G401.6 (cell line): ENCODE results near the gene KDM4B.
"Not testable (repeated sequence)": the region's sequence is repeated elsewhere in the genome, so short reads cannot be mapped to it uniquely, and the experiment has no call there.

Experiments used
- FAIRE-seq: peaks from 2 replicates; lab custom pipeline; 2012; peaks lifted over from hg19 to GRCh38; lab: Jason Lieb, UNC

Gene KDM4B

GRCh38 chr19:4967738-4968461 lies 1.0 kb upstream of the KDM4B start:
- no peak for FAIRE-seq

GRCh38 chr19:4969292-4969771 lies 419 bp downstream of the KDM4B start:
- no peak for FAIRE-seq

DNA sequence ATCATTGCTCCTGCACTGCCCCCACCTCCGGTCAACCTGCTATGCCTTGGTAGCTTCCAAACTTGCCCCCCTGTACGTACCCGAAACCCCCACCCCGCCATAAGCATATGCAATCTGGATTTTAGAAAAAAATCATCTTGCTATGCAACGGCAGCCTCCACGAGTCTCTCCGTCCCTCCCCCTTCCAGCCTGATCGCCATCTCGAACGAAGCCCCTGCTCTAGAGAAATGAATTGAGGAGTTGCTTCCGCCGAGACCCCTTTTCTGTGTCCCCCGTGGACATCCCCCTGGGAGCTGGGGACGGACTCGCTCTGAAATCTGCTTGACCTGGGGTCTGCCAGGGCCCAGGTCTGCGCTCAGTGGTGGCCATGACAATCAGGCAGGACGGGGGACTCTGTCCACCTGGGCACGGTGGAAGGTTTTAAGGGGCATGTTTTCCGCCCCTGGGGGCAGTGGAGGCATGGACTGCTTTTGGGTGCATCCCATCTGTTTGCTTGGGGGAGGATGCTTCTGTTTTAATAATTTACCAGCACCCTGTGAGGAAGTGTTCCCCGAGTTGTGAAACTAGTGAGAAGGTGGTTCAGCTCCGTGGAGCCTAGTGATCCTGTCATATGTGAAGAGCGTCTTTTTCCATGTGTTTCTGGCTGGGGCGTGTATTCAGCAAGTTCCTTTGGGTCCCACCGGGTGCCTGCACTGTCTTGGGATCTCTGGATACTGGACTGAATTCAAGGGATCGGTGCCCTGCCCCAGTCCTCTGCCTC lies 1.0 kb downstream of the KDM4B start:
- no peak for FAIRE-seq

- FAIRE-seq = no peak
Observed at GRCh38 chr19:4970558-4971423, 1.9 kb downstream of the KDM4B start.

- no peak for FAIRE-seq
Observed at GRCh38 chr19:4971424-4971793, 2.5 kb downstream of the KDM4B start.

DNA sequence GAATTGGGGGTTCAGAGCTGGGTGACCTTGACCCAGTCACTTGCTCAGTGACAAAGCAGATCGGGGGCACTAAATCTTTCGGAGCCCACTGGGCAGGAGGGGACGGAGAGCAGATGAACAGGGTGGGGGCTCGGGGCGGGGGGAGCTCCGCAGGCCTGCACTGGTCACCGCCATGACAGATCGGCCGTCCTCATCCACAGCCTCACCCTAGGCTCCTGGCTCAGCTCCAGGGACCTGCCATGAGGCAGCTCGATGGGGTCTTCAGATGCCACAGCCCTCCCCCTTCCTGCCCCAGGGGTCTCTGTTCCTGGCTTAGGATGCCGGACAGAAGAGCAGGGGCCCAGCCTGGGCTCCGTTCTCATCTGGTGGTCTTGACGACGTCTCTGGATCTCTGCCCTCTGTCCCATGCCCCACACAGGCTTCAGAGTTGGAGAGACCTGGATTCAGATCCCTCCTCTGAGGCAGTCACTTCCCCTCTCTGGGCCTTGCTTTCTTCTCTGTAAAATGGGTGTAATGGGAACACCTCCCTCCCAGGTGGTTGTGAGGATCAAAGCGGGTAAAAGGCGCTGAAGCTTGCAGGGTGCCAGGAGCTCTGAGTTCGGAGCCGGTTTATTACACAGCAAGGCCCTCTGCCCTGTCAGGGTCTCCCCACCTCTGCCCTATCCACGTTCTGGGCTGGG lies 3.0 kb downstream of the KDM4B start:
- FAIRE-seq = no peak

DNA sequence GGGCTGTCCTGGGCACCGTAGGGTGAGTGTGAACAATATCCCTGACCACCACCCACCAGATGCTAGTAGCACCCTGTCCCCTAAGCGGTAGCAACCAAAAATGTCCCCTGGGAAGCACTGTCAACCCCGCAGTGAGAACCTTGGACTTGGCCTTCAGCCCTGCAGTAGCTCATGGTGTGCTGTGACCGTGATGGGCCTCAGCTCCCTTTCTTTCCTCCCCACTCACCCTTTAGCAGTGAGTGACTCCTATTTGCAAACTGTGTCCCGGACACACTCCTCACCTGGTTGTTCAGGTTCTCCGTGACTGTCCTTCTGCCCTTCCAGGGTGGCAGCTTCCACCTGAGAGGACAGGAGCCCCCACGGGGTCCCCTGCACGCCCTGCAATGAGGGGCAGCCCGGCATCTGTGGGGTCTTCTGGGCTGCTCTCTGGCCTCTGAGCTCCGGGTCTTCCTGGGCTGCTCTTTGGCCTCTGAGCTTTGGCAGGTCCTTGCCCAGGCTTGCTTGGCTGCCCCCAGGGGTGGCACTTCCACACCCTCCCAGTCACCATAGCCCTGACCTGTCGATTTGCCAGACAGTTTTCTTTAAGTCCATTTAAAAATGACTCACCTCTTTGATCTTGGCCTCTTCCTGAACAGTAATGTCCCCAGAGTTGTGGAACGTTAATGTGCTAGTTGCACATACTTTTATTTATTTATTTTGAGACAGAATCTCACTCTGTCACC lies 3.8 kb downstream of the KDM4B start:
- no peak for FAIRE-seq

GRCh38 chr19:4974880-4975469 lies 6.1 kb downstream of the KDM4B start:
- no peak for FAIRE-seq

GRCh38 chr19:4975601-4976000 lies 6.7 kb downstream of the KDM4B start:
- FAIRE-seq = not testable (repeated sequence)

DNA sequence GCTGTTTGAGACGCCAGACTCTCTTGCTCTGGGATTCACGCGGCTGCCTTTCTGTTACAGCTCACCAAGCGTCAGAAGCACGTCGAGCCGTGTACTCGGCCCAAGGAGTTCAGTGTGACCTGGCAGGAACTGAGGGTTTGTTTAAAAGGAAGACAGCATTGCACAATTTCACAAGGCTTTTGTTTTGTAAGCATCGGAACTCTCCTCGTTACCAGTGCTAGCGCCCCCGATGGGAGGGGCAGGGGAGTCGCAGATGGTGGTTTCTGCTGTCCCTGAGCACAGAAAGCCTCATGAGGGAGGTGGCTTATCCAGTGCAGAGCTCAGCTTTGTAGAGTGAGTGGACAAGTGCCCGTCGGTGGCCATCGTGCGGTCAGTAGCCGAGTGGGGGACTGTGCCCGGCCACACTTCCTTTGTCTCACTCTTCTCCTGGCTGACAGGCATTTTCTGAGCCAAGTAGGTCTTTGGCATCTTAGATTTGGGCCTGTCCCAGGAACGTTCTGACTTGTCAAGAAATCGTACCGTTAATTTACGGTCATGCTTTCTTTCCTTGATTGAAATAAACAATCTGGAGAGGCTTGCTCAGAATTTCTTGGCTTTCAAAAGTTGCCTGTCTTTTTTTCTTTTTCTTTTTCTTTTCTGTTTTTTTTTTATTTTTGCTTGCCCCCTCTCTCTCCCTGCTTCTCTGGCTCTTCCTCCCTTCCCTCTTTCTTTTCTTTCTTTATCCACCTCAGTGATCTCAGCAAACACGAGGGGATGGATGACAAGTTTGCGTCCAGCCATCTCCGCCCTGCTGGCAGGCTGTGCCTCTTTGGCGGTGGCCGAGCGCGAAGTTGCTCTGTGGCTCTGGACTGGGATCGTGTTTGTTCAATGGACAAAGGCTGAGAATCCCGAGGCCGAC lies 7.7 kb downstream of the KDM4B start:
- FAIRE-seq = peak; percentile 53

DNA sequence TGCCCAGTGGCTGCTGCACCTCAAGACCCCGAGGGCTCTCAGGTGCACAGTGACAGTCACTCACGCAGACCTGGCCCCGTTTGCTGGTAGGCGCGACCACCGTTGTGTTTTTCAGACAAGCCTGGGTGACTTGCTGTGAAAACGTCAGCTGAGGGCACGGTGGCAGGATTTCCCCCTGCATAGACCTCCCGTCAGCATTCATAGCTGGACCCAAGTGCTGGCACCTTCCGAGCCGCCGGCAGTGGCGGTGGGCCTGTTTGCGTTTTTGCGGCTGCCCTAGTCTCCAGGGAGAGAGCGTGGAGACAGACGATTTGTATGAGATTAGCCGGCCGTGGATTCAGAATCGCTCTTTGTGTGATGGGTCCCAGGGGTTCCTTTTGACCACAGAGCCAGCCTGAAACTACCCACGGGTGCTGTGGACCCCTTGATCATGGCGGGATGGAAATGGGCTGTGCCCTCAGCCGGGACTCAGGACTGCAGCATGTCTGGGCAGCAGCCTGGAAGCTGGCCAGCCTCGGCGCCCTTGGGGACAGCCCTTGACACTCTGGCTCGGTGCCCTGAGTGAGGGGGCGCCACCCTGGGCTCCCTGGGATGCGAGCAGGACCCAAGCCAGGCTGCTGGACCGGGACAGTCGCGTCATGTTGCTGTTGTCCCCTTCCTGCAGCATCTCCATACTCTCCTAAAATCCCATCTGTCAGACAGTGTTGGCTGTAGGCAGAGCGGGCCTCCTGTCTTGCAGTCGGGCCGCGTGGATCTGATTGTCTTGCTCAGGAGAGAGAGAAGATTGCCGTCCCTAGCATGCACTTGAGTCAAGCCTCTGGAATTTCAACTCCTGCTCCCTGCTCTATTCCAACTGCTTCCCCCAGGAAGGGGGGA lies 8.6 kb downstream of the KDM4B start:
- FAIRE-seq = no peak

- no peak for FAIRE-seq
Observed at GRCh38 chr19:4979211-4979807, 10.4 kb downstream of the KDM4B start.

DNA sequence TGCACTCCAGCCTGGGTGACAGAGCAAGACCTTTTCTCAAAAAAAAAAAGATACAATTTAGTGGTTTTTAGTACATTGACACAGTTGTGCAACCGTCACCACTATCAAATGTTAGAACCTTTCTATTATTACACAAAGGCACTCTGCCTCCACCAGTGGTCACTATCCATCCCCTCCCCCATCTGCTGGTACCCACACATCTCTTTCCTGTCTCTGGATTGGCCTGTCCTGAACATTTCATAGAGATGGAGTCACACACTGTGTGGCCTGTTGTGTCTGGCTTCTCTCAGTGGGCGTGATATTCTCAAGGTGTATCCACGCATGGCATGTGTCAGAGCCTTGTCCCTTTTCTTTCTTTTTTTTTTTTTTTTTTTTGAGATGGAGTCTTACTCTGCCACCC lies 11.2 kb downstream of the KDM4B start:
- no peak for FAIRE-seq

DNA sequence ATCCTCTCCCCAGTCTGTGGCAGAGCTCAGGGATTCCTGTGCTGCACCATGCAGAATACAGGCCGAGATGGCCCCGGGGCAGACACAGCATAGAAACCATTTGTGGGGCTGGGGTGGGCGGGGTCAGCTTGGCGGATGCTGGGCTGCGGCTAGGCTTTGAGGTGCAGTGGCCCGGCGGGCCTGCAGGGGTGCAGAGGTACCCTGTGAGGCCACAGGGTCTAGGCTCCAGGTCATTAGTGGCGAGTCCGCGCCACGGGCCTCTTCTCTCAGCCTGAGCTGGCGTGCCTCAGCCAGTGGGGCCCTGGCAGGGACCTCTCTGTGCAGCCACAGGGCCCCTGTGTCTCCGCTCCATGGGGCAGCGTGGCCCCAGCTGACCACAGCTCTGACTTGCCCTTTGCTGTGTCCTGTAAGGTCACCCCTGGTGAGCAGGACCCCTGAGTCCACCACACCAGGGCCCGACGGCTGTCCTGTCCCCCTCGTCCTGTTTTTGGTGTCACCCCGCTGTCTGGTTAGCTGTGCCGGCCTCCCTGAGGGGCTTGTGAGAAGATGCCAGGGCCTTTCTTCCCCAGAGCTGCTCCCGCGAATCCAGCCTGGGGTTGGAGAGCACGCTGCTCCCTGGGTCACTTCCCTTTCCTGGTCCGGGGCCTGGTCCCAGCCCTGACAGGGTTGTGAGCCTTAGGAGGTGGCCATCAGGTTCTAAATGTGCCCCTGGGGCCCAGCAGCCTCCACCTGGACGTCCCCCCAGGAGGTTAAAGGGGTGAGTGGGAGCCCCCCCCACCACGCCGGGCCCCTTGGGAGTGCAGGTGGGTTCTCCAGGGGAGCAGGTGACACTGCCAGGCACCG lies 12.1 kb downstream of the KDM4B start:
- no peak for FAIRE-seq

DNA sequence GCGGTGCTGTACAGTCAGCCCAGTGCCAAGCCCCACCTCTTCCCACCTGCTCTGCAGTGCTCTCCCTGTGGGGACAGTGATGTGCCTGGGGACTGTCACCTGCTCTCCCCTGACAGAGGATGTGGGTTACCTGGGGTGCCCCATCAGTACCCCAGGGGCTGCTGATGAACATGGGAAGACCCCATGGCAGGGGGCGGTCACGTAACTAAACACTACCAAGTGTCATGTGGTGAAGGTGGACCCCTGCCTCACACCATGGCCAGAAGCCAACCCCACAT lies 12.7 kb downstream of the KDM4B start:
- FAIRE-seq = no peak

- no peak for FAIRE-seq
Observed at GRCh38 chr19:4983346-4984105, 14.6 kb downstream of the KDM4B start.

GRCh38 chr19:4984106-4984380 lies 15.1 kb downstream of the KDM4B start:
- no peak for FAIRE-seq
